ENCODE measurements around the gene MCF2L.

DNA sequence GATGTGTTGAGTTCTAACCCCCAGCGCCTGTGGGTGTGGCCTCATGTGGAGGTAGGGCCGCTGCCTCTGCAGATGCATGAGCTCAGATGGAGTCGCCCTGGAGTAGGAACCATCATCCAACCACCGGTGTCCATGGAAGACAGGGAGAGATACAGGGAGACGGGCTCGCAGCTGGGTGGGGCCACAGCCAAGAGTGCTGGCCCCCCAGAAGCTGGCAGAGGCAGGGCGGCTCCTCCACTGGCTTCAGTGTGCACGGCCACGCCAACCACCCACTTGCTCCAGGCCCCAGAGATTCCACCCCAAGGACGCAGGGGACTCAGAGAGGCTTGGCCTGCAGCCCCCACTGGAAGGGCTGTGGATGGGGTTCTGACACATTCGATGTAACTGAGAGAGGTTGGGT is 5.4 kb upstream of the MCF2L start:
- TF ChIP-seq, protein P1, sequence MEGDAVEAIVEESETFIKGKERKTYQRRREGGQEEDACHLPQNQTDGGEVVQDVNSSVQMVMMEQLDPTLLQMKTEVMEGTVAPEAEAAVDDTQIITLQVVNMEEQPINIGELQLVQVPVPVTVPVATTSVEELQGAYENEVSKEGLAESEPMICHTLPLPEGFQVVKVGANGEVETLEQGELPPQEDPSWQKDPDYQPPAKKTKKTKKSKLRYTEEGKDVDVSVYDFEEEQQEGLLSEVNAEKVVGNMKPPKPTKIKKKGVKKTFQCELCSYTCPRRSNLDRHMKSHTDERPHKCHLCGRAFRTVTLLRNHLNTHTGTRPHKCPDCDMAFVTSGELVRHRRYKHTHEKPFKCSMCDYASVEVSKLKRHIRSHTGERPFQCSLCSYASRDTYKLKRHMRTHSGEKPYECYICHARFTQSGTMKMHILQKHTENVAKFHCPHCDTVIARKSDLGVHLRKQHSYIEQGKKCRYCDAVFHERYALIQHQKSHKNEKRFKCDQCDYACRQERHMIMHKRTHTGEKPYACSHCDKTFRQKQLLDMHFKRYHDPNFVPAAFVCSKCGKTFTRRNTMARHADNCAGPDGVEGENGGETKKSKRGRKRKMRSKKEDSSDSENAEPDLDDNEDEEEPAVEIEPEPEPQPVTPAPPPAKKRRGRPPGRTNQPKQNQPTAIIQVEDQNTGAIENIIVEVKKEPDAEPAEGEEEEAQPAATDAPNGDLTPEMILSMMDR (optimal IDR thresholded peaks at IDR 0.05 in 1 of 3, IDR thresholded peaks at IDR 0.05 in 1 of 3, conservative IDR thresholded peaks at IDR 0.05 in 1 of 3; ENCODE audit: extremely low read depth in 1 of 3, insufficient read depth in 2 of 3, low read length in 3 of 3): no peak
- TF ChIP-seq EZH2 (IDR thresholded peaks at IDR 0.05; ENCODE audit: low read length): no peak

Data from keratinocyte (primary cell).